ENCODE data around the gene BRMS1L. TPM values are rescaled to one million over a fixed set of nuclear protein-coding genes. Genes with fewer than 3 reads are reported as not detected.

Gene BRMS1L
- total RNA-seq, 1 donor from 2014 or later: 15.9 TPM

DNA sequence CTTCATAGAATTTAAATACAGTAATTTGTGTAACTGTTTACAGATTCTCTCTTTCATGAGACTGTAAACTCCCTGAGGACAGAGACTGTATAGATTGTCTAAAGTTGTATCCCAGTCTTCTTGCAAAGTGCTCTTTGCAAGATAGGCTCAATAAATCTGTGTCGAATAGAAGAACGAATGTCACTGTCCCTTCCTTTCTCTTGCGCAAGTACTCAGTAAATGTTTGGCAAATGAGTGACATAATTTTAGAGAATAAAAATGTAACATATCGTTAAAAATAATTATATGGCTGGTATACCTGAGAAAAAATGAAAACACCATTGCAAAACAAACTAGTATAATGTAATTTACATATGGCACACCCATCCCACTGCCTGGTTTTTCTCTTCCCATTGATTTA lies 15.2 kb upstream of the BRMS1L start:
- Mint-ChIP-seq H3K27me3 (ENCODE audit: unreplicated experiment) (peaks cover 5% of the 10 kb centered on the region), H3K9me3 (ENCODE audit: unreplicated experiment) (peaks cover 4% of the 10 kb centered on the region), H3K27ac (ENCODE audit: unreplicated experiment) (no peak overlapping the region), H3K36me3 (ENCODE audit: unreplicated experiment) (no peaks in the 10 kb centered on the region), H3K4me3 (ENCODE audit: unreplicated experiment) (no peak overlapping the region), H3K4me1 (ENCODE audit: low read depth, unreplicated experiment) (peaks cover 10% of the 10 kb centered on the region)
- no peak for DNase-seq
- TF ChIP-seq, protein P1, sequence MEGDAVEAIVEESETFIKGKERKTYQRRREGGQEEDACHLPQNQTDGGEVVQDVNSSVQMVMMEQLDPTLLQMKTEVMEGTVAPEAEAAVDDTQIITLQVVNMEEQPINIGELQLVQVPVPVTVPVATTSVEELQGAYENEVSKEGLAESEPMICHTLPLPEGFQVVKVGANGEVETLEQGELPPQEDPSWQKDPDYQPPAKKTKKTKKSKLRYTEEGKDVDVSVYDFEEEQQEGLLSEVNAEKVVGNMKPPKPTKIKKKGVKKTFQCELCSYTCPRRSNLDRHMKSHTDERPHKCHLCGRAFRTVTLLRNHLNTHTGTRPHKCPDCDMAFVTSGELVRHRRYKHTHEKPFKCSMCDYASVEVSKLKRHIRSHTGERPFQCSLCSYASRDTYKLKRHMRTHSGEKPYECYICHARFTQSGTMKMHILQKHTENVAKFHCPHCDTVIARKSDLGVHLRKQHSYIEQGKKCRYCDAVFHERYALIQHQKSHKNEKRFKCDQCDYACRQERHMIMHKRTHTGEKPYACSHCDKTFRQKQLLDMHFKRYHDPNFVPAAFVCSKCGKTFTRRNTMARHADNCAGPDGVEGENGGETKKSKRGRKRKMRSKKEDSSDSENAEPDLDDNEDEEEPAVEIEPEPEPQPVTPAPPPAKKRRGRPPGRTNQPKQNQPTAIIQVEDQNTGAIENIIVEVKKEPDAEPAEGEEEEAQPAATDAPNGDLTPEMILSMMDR (IDR thresholded peaks at IDR 0.05; ENCODE audit: partially characterized antibody, unreplicated experiment): no peak

GRCh38 chr14:35814371-35815005 lies 11.7 kb upstream of the BRMS1L start:
- DNase-seq: peak; percentile 85
- no peaks in the 10 kb centered on the region for H3K4me1 Mint-ChIP-seq (ENCODE audit: low read depth, unreplicated experiment)
- H3K36me3 Mint-ChIP-seq (ENCODE audit: unreplicated experiment): no peaks in the 10 kb centered on the region
- H3K27ac Mint-ChIP-seq (ENCODE audit: unreplicated experiment): no peak overlapping the region
- no peaks in the 10 kb centered on the region for H3K9me3 Mint-ChIP-seq (ENCODE audit: unreplicated experiment)
- peaks cover 2% of the 10 kb centered on the region for H3K27me3 Mint-ChIP-seq (ENCODE audit: unreplicated experiment)
- H3K4me3 Mint-ChIP-seq (ENCODE audit: unreplicated experiment): no peak overlapping the region
- TF ChIP-seq, protein P1 (IDR thresholded peaks at IDR 0.05; ENCODE audit: partially characterized antibody, unreplicated experiment): peak; percentile 78

- H3K27ac Mint-ChIP-seq (ENCODE audit: unreplicated experiment): no peak overlapping the region
- H3K4me3 Mint-ChIP-seq (ENCODE audit: unreplicated experiment): no peak overlapping the region
- TF ChIP-seq, protein P1 (IDR thresholded peaks at IDR 0.05; ENCODE audit: partially characterized antibody, unreplicated experiment): peak; percentile 69
- H3K4me1 Mint-ChIP-seq (ENCODE audit: low read depth, unreplicated experiment): peaks cover 2% of the 10 kb centered on the region
- no peaks in the 10 kb centered on the region for H3K9me3 Mint-ChIP-seq (ENCODE audit: unreplicated experiment)
- no peaks in the 10 kb centered on the region for H3K36me3 Mint-ChIP-seq (ENCODE audit: unreplicated experiment)
- no peak for DNase-seq
- no peaks in the 10 kb centered on the region for H3K27me3 Mint-ChIP-seq (ENCODE audit: unreplicated experiment)
These were observed 7.6 kb upstream of the BRMS1L start for GRCh38 chr14:35818346-35819115.

DNA sequence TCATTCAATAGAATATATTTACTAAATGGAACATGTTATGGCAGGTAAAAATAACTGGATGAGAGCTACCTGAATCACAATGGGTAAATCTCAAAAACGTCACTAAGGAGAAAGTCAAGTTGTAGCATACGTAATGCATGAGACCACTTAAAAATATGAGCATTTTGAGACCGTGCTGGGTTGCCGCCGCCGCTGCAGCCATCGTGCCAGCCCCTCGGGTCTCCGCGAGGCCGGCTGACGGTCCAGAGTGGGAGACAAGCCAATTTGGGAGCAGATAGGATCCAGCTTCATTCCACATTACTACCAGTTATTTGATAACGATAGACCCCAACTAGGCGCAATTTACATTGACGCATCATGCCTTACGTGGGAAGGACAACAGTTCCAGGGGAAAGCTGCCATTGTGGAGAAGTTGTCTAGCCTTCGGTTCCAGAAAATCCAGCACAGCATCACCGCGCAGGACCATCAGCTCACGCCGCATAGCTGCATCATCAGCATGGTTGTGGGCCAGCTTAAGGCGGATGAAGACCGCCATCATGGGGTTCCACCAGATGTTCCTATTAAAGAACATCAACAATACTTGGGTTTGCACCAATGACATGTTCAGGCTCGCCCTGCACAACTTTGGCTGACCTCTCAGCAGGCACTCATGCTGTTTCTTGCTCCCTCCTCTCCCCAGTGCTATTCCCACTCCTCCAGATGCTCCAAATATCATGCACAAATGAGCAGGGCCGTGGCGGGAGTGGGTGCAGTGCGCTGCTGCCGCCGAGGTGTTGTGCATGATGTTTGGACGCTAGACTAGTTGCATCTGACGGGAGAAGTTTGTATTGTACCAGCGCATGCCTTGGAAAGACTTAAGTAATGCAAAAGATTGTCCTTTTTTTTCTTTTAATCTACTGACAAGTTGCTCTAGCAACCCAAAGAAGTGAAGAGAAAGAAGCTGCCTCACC lies 6.3 kb upstream of the BRMS1L start:
- peaks cover 2% of the 10 kb centered on the region for H3K4me1 Mint-ChIP-seq (ENCODE audit: low read depth, unreplicated experiment)
- no peaks in the 10 kb centered on the region for H3K36me3 Mint-ChIP-seq (ENCODE audit: unreplicated experiment)
- H3K4me3 Mint-ChIP-seq (ENCODE audit: unreplicated experiment): no peak overlapping the region
- H3K9me3 Mint-ChIP-seq (ENCODE audit: unreplicated experiment): no peaks in the 10 kb centered on the region
- H3K27me3 Mint-ChIP-seq (ENCODE audit: unreplicated experiment): no peaks in the 10 kb centered on the region
- no peak for DNase-seq
- TF ChIP-seq, protein P1 (IDR thresholded peaks at IDR 0.05; ENCODE audit: partially characterized antibody, unreplicated experiment): no peak
- no peak overlapping the region for H3K27ac Mint-ChIP-seq (ENCODE audit: unreplicated experiment)
